Measurements from ENCODE around the gene GOLGA2.

GRCh38 chr9:128250839-128251731 is 24.7 kb downstream of the GOLGA2 start:
- TF ChIP-seq CTCF (IDR thresholded peaks at IDR 0.05; ENCODE audit: insufficient read depth, low read length), result no peak
- no peak for TF ChIP-seq REST (IDR thresholded peaks at IDR 0.05; ENCODE audit: insufficient replicate concordance, low read depth)
- TF ChIP-seq POLR2AphosphoS5 (IDR thresholded peaks at IDR 0.05; ENCODE audit: low read depth), result no peak
- TF ChIP-seq GABPA (IDR thresholded peaks at IDR 0.05; ENCODE audit: low read depth), result no peak
- no peak for TF ChIP-seq SPI1 (IDR thresholded peaks at IDR 0.05; ENCODE audit: borderline replicate concordance, low read depth)

Data from HL-60 (cell line).